Mesodermal cell (in vitro differentiated cells): Measurements from ENCODE around the gene FMN1.

Experiments
- H3K27ac ChIP-seq: 2 replicates; pipeline ENCODE4 v1.7.0; 2013; ENCODE audit warnings: mild to moderate bottlenecking, low read depth, low read length, moderate library complexity; ENCODE audit not compliant: severe bottlenecking
- H3K36me3 ChIP-seq: 2 replicates; pipeline ENCODE4 v1.7.1; 2013; ENCODE audit warnings: mild to moderate bottlenecking, low read length, moderate library complexity; ENCODE audit not compliant: control insufficient read depth, insufficient read depth
- H3K4me1 ChIP-seq: one replicate; pipeline ENCODE4 v1.7.1; 2013; ENCODE audit warnings: mild to moderate bottlenecking, low read length; ENCODE audit not compliant: insufficient read depth, control insufficient read depth, poor library complexity, severe bottlenecking
- H3K4me3 ChIP-seq: 2 replicates; pipeline ENCODE4 v1.7.0; 2013; ENCODE audit warnings: low read length, control low read depth, mild to moderate bottlenecking; ENCODE audit not compliant: insufficient read depth, poor library complexity, severe bottlenecking; ENCODE audit errors: extremely low read depth
- H3K9me3 ChIP-seq: 2 replicates; pipeline ENCODE4 v1.7.1; 2013; ENCODE audit warnings: mild to moderate bottlenecking, low read length, moderate library complexity; ENCODE audit not compliant: control insufficient read depth
- WGBS, 2 experiments: methylation state at CpG; one replicate each; pipeline ENCODE4 v1.1.5; 2013; ENCODE audit warnings: missing lambda C conversion rate in 2 of 2; ENCODE audit not compliant: insufficient coverage in 2 of 2; 5-methylcytosine and 5-hydroxymethylcytosine counted together

The FMN1 gene

GRCh38 chr15:32873284-32874114 lies 321.0 kb downstream of the FMN1 start:
- Histone ChIP-seq H3K4me1 (peaks cover 9% of the 10 kb centered on the region), H3K4me3 (no peak overlapping the region), H3K27ac (no peak overlapping the region), H3K36me3 (no peaks in the 10 kb centered on the region), H3K9me3 (no peaks in the 10 kb centered on the region)
- WGBS, 2 experiments, result 89 to 93% methylated on average over 10 to 11 of the region's 15 CpGs

- H3K4me1 ChIP-seq, result peaks cover 8% of the 10 kb centered on the region
- H3K4me3 ChIP-seq, result no peak overlapping the region
- no peaks in the 10 kb centered on the region for H3K9me3 ChIP-seq
- H3K27ac ChIP-seq, result no peak overlapping the region
- no peaks in the 10 kb centered on the region for H3K36me3 ChIP-seq
- 94 to 100% methylated on average over 2 of the region's 5 CpGs for WGBS, 2 experiments
Measured at GRCh38 chr15:32872621-32873283, 321.8 kb downstream of the FMN1 start.

- no peak overlapping the region for H3K27ac ChIP-seq
- WGBS, 2 experiments, result no CpG with 5 or more reads among the region's 2 CpGs
- H3K4me3 ChIP-seq, result no peak overlapping the region
- no peaks in the 10 kb centered on the region for H3K36me3 ChIP-seq
- no peaks in the 10 kb centered on the region for H3K9me3 ChIP-seq
- peaks cover 8% of the 10 kb centered on the region for H3K4me1 ChIP-seq
Measured at GRCh38 chr15:32871883-32872282, 322.6 kb downstream of the FMN1 start.

- 90 to 92% methylated on average over 3 to 8 of the region's 14 CpGs for WGBS, 2 experiments
- Histone ChIP-seq H3K36me3 (no peaks in the 10 kb centered on the region), H3K27ac (no peak overlapping the region), H3K4me1 (peaks cover 13% of the 10 kb centered on the region), H3K9me3 (no peaks in the 10 kb centered on the region), H3K4me3 (no peak overlapping the region)
Measured at GRCh38 chr15:32870240-32871033, 324.1 kb downstream of the FMN1 start.

- H3K27ac ChIP-seq, result no peak overlapping the region
- H3K4me3 ChIP-seq, result no peak overlapping the region
- no peaks in the 10 kb centered on the region for H3K9me3 ChIP-seq
Measured at GRCh38 chr15:32869776-32870175, 324.7 kb downstream of the FMN1 start.

GRCh38 chr15:32867313-32867626 lies 327.2 kb downstream of the FMN1 start:
- H3K4me3 ChIP-seq, result no peak overlapping the region
- 74 to 89% methylated on average over 3 to 4 of the region's 9 CpGs for WGBS, 2 experiments
- no peak overlapping the region for H3K27ac ChIP-seq
- peaks cover 19% of the 10 kb centered on the region for H3K4me1 ChIP-seq
- no peaks in the 10 kb centered on the region for H3K9me3 ChIP-seq
- H3K36me3 ChIP-seq, result no peaks in the 10 kb centered on the region

More at GRCh38 chr15:32869776-32870175, 324.7 kb downstream of the FMN1 start:
- WGBS, 2 experiments, result 93 to 96% methylated on average over 4 of the region's 4 CpGs
- peaks cover 13% of the 10 kb centered on the region for H3K4me1 ChIP-seq
- no peaks in the 10 kb centered on the region for H3K36me3 ChIP-seq

- no peak overlapping the region for H3K4me3 ChIP-seq
- no peak overlapping the region for H3K27ac ChIP-seq
- no peaks in the 10 kb centered on the region for H3K36me3 ChIP-seq
- peaks cover 22% of the 10 kb centered on the region for H3K4me1 ChIP-seq
- WGBS, 2 experiments, result 65 to 68% methylated on average over 4 of the region's 6 CpGs
- no peaks in the 10 kb centered on the region for H3K9me3 ChIP-seq
Measured at GRCh38 chr15:32866454-32867312, 327.8 kb downstream of the FMN1 start.

- Histone ChIP-seq H3K27ac (no peak overlapping the region), H3K4me1 (peaks cover 24% of the 10 kb centered on the region), H3K9me3 (no peaks in the 10 kb centered on the region), H3K4me3 (no peak overlapping the region), H3K36me3 (no peaks in the 10 kb centered on the region)
- 100% methylated on average over 1 of the region's 3 CpGs; no CpG with 5 or more reads in 1 of the 2 experiments for WGBS, 2 experiments
Measured at GRCh38 chr15:32864841-32865240, 329.7 kb downstream of the FMN1 start.

GRCh38 chr15:32864051-32864450 lies 330.5 kb downstream of the FMN1 start:
- Histone ChIP-seq H3K9me3 (no peaks in the 10 kb centered on the region), H3K36me3 (no peaks in the 10 kb centered on the region), H3K27ac (no peak overlapping the region), H3K4me1 (peaks cover 24% of the 10 kb centered on the region), H3K4me3 (no peak overlapping the region)
- no CpG with 5 or more reads among the region's 1 CpG for WGBS, 2 experiments

GRCh38 chr15:32861761-32862160 lies 332.8 kb downstream of the FMN1 start:
- no peak overlapping the region for H3K4me3 ChIP-seq

More at GRCh38 chr15:32861761-32862160, 332.8 kb downstream of the FMN1 start:
- peak overlapping the region; percentile 17 for H3K27ac ChIP-seq
- no peaks in the 10 kb centered on the region for H3K36me3 ChIP-seq
- H3K9me3 ChIP-seq, result no peaks in the 10 kb centered on the region
- H3K4me1 ChIP-seq, result peaks cover 26% of the 10 kb centered on the region
- 39 to 44% methylated on average over 8 to 14 of the region's 14 CpGs for WGBS, 2 experiments
